ENCODE data around the gene KIRREL1. TPM values are rescaled to one million over a fixed set of nuclear protein-coding genes. Genes with fewer than 3 reads are reported as not detected.

Gene KIRREL1
- total and polyA plus RNA-seq, 2 donors (not counting 1 experiment from before 2014, with no cell fraction given), result 55.5 to 123 TPM

- no peaks in the 10 kb centered on the region for H3K27me3 ChIP-seq (ENCODE audit: control insufficient read depth, insufficient read depth, low read length)
- no peak overlapping the region for H3K4me3 ChIP-seq (replicated peaks in 1 of 4; ENCODE audit: control extremely low read depth in 1 of 4, insufficient read depth in 1 of 4, low read depth in 3 of 4, low read length in 4 of 4)
- peaks cover 4% of the 10 kb centered on the region for H4K20me1 ChIP-seq (ENCODE audit: control insufficient read depth, extremely low read depth, insufficient read depth, low read length)
- H3K4me2 ChIP-seq (ENCODE audit: extremely low read depth, insufficient read depth, low read length), result no peak overlapping the region
- peaks cover 86% of the 10 kb centered on the region for H3K79me2 ChIP-seq (ENCODE audit: control insufficient read depth, insufficient read depth, low read length)
- no peak overlapping the region for H3K9ac ChIP-seq (ENCODE audit: insufficient read depth, low read length)
- H2AFZ ChIP-seq (ENCODE audit: low read length), result no peak overlapping the region
- no peaks in the 10 kb centered on the region for H3K9me3 ChIP-seq (ENCODE audit: control insufficient read depth, insufficient read depth, low read depth, low read length)
- TF ChIP-seq EZH2 (IDR thresholded peaks at IDR 0.05; ENCODE audit: low read length, missing control alignments), result no peak
- no peak for TF ChIP-seq CTCF (conservative IDR thresholded peaks at IDR 0.05 in 1 of 2, IDR thresholded peaks at IDR 0.05 in 1 of 2; ENCODE audit: low read depth in 1 of 2, low read length in 2 of 2)
- H3K4me1 ChIP-seq (ENCODE audit: control insufficient read depth, extremely low read depth, insufficient read depth, low read length), result peaks cover 25% of the 10 kb centered on the region
- peak in 1 of 2 donors; percentile 40 for DNase-seq (ENCODE audit: low read depth in 2 of 2)
- H3K27ac ChIP-seq (ENCODE audit: insufficient read depth, low read length), result no peak overlapping the region
- peaks cover 2% of the 10 kb centered on the region for H3K36me3 ChIP-seq (ENCODE audit: control insufficient read depth, insufficient read depth, low read length)
Observed at GRCh38 chr1:158039380-158039779, 45.9 kb downstream of the KIRREL1 start.

- Histone ChIP-seq H2AFZ (ENCODE audit: low read length) (no peak overlapping the region), H3K4me1 (ENCODE audit: control insufficient read depth, extremely low read depth, insufficient read depth, low read length) (peaks cover 29% of the 10 kb centered on the region), H3K4me3 (replicated peaks in 1 of 4; ENCODE audit: control extremely low read depth in 1 of 4, insufficient read depth in 1 of 4, low read depth in 3 of 4, low read length in 4 of 4) (no peak overlapping the region), H3K36me3 (ENCODE audit: control insufficient read depth, insufficient read depth, low read length) (peaks cover 2% of the 10 kb centered on the region), H3K79me2 (ENCODE audit: control insufficient read depth, insufficient read depth, low read length) (peaks cover 83% of the 10 kb centered on the region), H3K4me2 (ENCODE audit: extremely low read depth, insufficient read depth, low read length) (no peak overlapping the region), H3K9me3 (ENCODE audit: control insufficient read depth, insufficient read depth, low read depth, low read length) (no peaks in the 10 kb centered on the region), H3K27me3 (ENCODE audit: control insufficient read depth, insufficient read depth, low read length) (no peaks in the 10 kb centered on the region), H3K9ac (ENCODE audit: insufficient read depth, low read length) (no peak overlapping the region), H3K27ac (ENCODE audit: insufficient read depth, low read length) (no peak overlapping the region), H4K20me1 (ENCODE audit: control insufficient read depth, extremely low read depth, insufficient read depth, low read length) (peaks cover 4% of the 10 kb centered on the region)
- no peak for DNase-seq (ENCODE audit: low read depth in 2 of 2)
- TF ChIP-seq EZH2 (IDR thresholded peaks at IDR 0.05; ENCODE audit: low read length, missing control alignments) (no peak), CTCF (conservative IDR thresholded peaks at IDR 0.05 in 1 of 2, IDR thresholded peaks at IDR 0.05 in 1 of 2; ENCODE audit: low read depth in 1 of 2, low read length in 2 of 2) (no peak)
Observed at GRCh38 chr1:158040323-158040722, 46.9 kb downstream of the KIRREL1 start.

GRCh38 chr1:158043232-158043631, 49.8 kb downstream of the KIRREL1 start:
- Histone ChIP-seq H3K9me3 (ENCODE audit: control insufficient read depth, insufficient read depth, low read depth, low read length) (no peaks in the 10 kb centered on the region), H3K79me2 (ENCODE audit: control insufficient read depth, insufficient read depth, low read length) (peaks cover 81% of the 10 kb centered on the region), H3K4me1 (ENCODE audit: control insufficient read depth, extremely low read depth, insufficient read depth, low read length) (peaks cover 20% of the 10 kb centered on the region), H3K9ac (ENCODE audit: insufficient read depth, low read length) (no peak overlapping the region), H3K36me3 (ENCODE audit: control insufficient read depth, insufficient read depth, low read length) (no peaks in the 10 kb centered on the region), H3K4me2 (ENCODE audit: extremely low read depth, insufficient read depth, low read length) (no peak overlapping the region), H2AFZ (ENCODE audit: low read length) (no peak overlapping the region), H3K27ac (ENCODE audit: insufficient read depth, low read length) (no peak overlapping the region), H3K27me3 (ENCODE audit: control insufficient read depth, insufficient read depth, low read length) (no peaks in the 10 kb centered on the region), H4K20me1 (ENCODE audit: control insufficient read depth, extremely low read depth, insufficient read depth, low read length) (peaks cover 4% of the 10 kb centered on the region), H3K4me3 (replicated peaks in 1 of 4; ENCODE audit: control extremely low read depth in 1 of 4, insufficient read depth in 1 of 4, low read depth in 3 of 4, low read length in 4 of 4) (no peak overlapping the region)
- TF ChIP-seq EZH2 (IDR thresholded peaks at IDR 0.05; ENCODE audit: low read length, missing control alignments), result no peak
- no peak for DNase-seq (ENCODE audit: low read depth in 2 of 2)

Data from fibroblast of lung (primary cell).